B cell (primary cell): ENCODE results near the gene H2BW2. TPM values are rescaled to one million over a fixed set of nuclear protein-coding genes. Genes with fewer than 3 reads are reported as not detected.
"Not testable (repeated sequence)": the region's sequence is repeated elsewhere in the genome, so short reads cannot be mapped to it uniquely, and the experiment has no call there.

Experiments used
- ATAC-seq: fragments of 200-7000 bp; cut with Tn5 transposase; one replicate; pipeline ENCODE4 v1.10.0; 2021; ENCODE audit warnings: low read depth, mild to moderate bottlenecking, moderate number of reproducible peaks, moderate library complexity
- CTCF ChIA-PET: fragments of 350-600 bp; sonication (Branson Sonifier 250); formaldehyde crosslinking; loops from one replicate; lab custom pipeline; 2021; ENCODE audit warnings: antibody characterized with exemption, inconsistent platforms; lab: Charles Lee
- POLR2A ChIA-PET: fragments of 350-600 bp; sonication (Branson Sonifier 250); formaldehyde crosslinking; loops from one replicate; lab custom pipeline; 2021; ENCODE audit warnings: antibody characterized with exemption; lab: Charles Lee
- DNase-seq: peaks from one replicate; pipeline ENCODE4 v3.0.0; 2013
- H2AFZ ChIP-seq: 2 replicates; pipeline ENCODE4 v1.6.1; 2012; ENCODE audit warnings: mild to moderate bottlenecking, low read depth, low read length; ENCODE audit not compliant: insufficient read depth, poor library complexity, severe bottlenecking
- H3K27ac ChIP-seq, 2 donors: 1 replicate in 1 of 2; 2 replicates in 1 of 2; pipeline ENCODE4 v1.5.1; 2012 to 2013; ENCODE audit warnings: low read length in 2 of 2, mild to moderate bottlenecking in 2 of 2, moderate library complexity in 1 of 2
- H3K27me3 ChIP-seq, 4 experiments: fragments of 200-600 bp in 1 of 4; sonication (generic) in 1 of 4; replicated peaks in 1 of 4; 1 replicate in 2 of 4; 2 replicates in 2 of 4; pipeline versions ENCODE4 v1.6.1 to v1.7.0; 2013 to 2016; ENCODE audit warnings: low read length in 3 of 4, mild to moderate bottlenecking in 2 of 4, mixed read lengths in 1 of 4, moderate library complexity in 1 of 4; ENCODE audit not compliant: insufficient read depth in 4 of 4, control insufficient read depth in 3 of 4; ENCODE audit errors: control extremely low read depth in 1 of 4
- H3K36me3 ChIP-seq, 2 experiments: replicated peaks in 1 of 2; 1 replicate in 1 of 2; 2 replicates in 1 of 2; pipeline versions ENCODE4 v1.6.1 to v1.7.1; 2013; ENCODE audit warnings: low read length in 1 of 2; ENCODE audit not compliant: insufficient read depth in 2 of 2, control insufficient read depth in 1 of 2; ENCODE audit errors: control extremely low read depth in 1 of 2, extremely low read depth in 1 of 2
- H3K4me1 ChIP-seq, 2 donors: fragments of 200-600 bp in 1 of 2; sonication (generic) in 1 of 2; 1 replicate in 1 of 2; 2 replicates in 1 of 2; pipeline versions ENCODE4 v1.5.1 to v1.6.1; 2013 to 2017; ENCODE audit warnings: low read length in 2 of 2; ENCODE audit not compliant: control insufficient read depth in 2 of 2, insufficient read depth in 2 of 2
- H3K4me2 ChIP-seq: replicated peaks from 2 replicates; pipeline ENCODE3; 2012; ENCODE audit warnings: mild to moderate bottlenecking, low read depth, low read length; ENCODE audit not compliant: poor library complexity, severe bottlenecking
- H3K4me3 ChIP-seq, 5 experiments: fragments of 200-600 bp in 1 of 5; sonication (generic) in 1 of 5; 1 replicate in 3 of 5; 2 replicates in 2 of 5; pipeline versions ENCODE4 v1.5.1 to v1.7.0; 2011 to 2016; ENCODE audit warnings: low read length in 4 of 5, mild to moderate bottlenecking in 4 of 5, low read depth in 2 of 5, control low read depth in 1 of 5, moderate library complexity in 1 of 5; ENCODE audit not compliant: insufficient read depth in 1 of 5; ENCODE audit errors: control extremely low read depth in 1 of 5, extremely low read depth in 1 of 5
- H3K79me2 ChIP-seq: fragments of 200-600 bp; sonication (generic); one replicate; pipeline ENCODE4 v1.6.0; 2016; ENCODE audit warnings: low read length; ENCODE audit not compliant: control insufficient read depth, insufficient read depth
- H3K9ac ChIP-seq: fragments of 200-600 bp; sonication (generic); 2 replicates; pipeline ENCODE4 v1.6.1; 2017; ENCODE audit warnings: mild to moderate bottlenecking, low read length, moderate library complexity
- H3K9me3 ChIP-seq, 3 donors: one replicate each; pipeline versions ENCODE4 v1.6.1 to v1.7.1; 2013; ENCODE audit warnings: low read length in 2 of 3; ENCODE audit not compliant: control insufficient read depth in 2 of 3, insufficient read depth in 1 of 3; ENCODE audit errors: control extremely low read depth in 1 of 3
- H4K20me1 ChIP-seq: 2 replicates; pipeline ENCODE4 v1.6.0; 2012; ENCODE audit warnings: mild to moderate bottlenecking, low read length; ENCODE audit not compliant: insufficient read depth, control insufficient read depth, poor library complexity, severe bottlenecking
- H3K27ac Mint-ChIP-seq: one replicate; pipeline ENCODE4 v1.8.0; 2021; ENCODE audit warnings: mixed read lengths
- H3K27me3 Mint-ChIP-seq: one replicate; pipeline ENCODE4 v1.8.0; 2021; ENCODE audit warnings: mixed read lengths
- H3K4me1 Mint-ChIP-seq: one replicate; pipeline ENCODE4 v1.8.0; 2021; ENCODE audit warnings: mixed read lengths
- H3K4me3 Mint-ChIP-seq: one replicate; pipeline ENCODE4 v1.8.0; 2021; ENCODE audit warnings: mixed read lengths
- H3K9me3 Mint-ChIP-seq: one replicate; pipeline ENCODE4 v1.8.0; 2022; ENCODE audit warnings: mixed read lengths; ENCODE audit not compliant: insufficient read depth
- CTCF ChIP-seq: fragments of 200-600 bp; IDR thresholded peaks from one replicate; pipeline ENCODE4 v1.8.0; 2022; ENCODE audit warnings: antibody characterized with exemption, mild to moderate bottlenecking
- EZH2 ChIP-seq: IDR thresholded peaks from 2 replicates; pipeline ENCODE4 v1.6.1; 2012; ENCODE audit warnings: borderline replicate concordance, low read depth, mild to moderate bottlenecking, moderate library complexity, low read length; ENCODE audit not compliant: insufficient read depth, poor library complexity, severe bottlenecking
- WGBS: methylation state at CpG from one replicate; pipeline ENCODE4 v1.1.5; 2013; ENCODE audit warnings: missing lambda C conversion rate; ENCODE audit not compliant: insufficient coverage; 5-methylcytosine and 5-hydroxymethylcytosine counted together
- intact Hi-C: fragments of 100-400 bp; cut with micrococcal nuclease; formaldehyde crosslinking; loops from one replicate; pipeline ENCODE4 v1.10.0; 2022
- polyA plus RNA-seq: library from polyadenylated mRNA; depleted of rRNA; stranded (reverse); fragments of >200 nt; gene quantifications from 2 replicates; pipeline ENCODE4 v1.2.3, GENCODE V29; 2012
- total RNA-seq, 2 donors: library from RNA; stranded (reverse); fragments of 120-200 nt in 1 of 2; gene quantifications; 1 replicate in 1 of 2; 2 replicates in 1 of 2; pipeline versions ENCODE4 v1.2.3 to v1.2.4, GENCODE V29; 2013 to 2022

Gene H2BW2
- total and polyA plus RNA-seq, 2 donors (not counting 1 experiment from before 2014, with no cell fraction given): not detected

GRCh38 chrX:104045642-104046041 lies 5.9 kb downstream of the H2BW2 start:
- ChIA-PET CTCF (no interaction called here), POLR2A (no interaction called here)
- intact Hi-C loops: no loop called here
- Mint-ChIP-seq H3K27me3 (peaks cover 20% of the 10 kb centered on the region), H3K27ac (no peak overlapping the region), H3K9me3 (no peaks in the 10 kb centered on the region), H3K4me3 (no peak overlapping the region), H3K4me1 (no peaks in the 10 kb centered on the region)
- no peak overlapping the region for H3K9ac ChIP-seq
- 100% methylated on average over 2 of the region's 5 CpGs for WGBS
- no peaks in the 10 kb centered on the region for H3K27me3 ChIP-seq
- H2AFZ ChIP-seq: no peak overlapping the region
- no peaks in the 10 kb centered on the region for H3K9me3 ChIP-seq
- no peaks in the 10 kb centered on the region for H4K20me1 ChIP-seq
- TF ChIP-seq CTCF: no peak
- no peak for TF ChIP-seq EZH2
- H3K4me1 ChIP-seq: no peaks in the 10 kb centered on the region
- H3K4me2 ChIP-seq: no peak overlapping the region
- H3K79me2 ChIP-seq: no peaks in the 10 kb centered on the region
- no peak overlapping the region for H3K27ac ChIP-seq
- no peak for ATAC-seq
- no peak for DNase-seq
- no peaks in the 10 kb centered on the region for H3K36me3 ChIP-seq
- H3K4me3 ChIP-seq: no peak overlapping the region

- Histone ChIP-seq H3K9ac (no peak overlapping the region), H2AFZ (no peak overlapping the region), H4K20me1 (no peaks in the 10 kb centered on the region), H3K9me3 (no peaks in the 10 kb centered on the region), H3K27ac (no peak overlapping the region), H3K79me2 (no peaks in the 10 kb centered on the region), H3K27me3 (no peaks in the 10 kb centered on the region), H3K4me2 (no peak overlapping the region), H3K36me3 (no peaks in the 10 kb centered on the region), H3K4me1 (no peaks in the 10 kb centered on the region), H3K4me3 (no peak overlapping the region)
- POLR2A ChIA-PET: no interaction called here
- H3K27me3 Mint-ChIP-seq: peaks cover 20% of the 10 kb centered on the region
- intact Hi-C loops: no loop called here
- H3K27ac Mint-ChIP-seq: no peak overlapping the region
- CTCF ChIA-PET: no interaction called here
- 94% methylated on average over 10 of the region's 13 CpGs for WGBS
- no peaks in the 10 kb centered on the region for H3K4me1 Mint-ChIP-seq
- no peak overlapping the region for H3K4me3 Mint-ChIP-seq
- ATAC-seq: no peak
- H3K9me3 Mint-ChIP-seq: no peaks in the 10 kb centered on the region
- TF ChIP-seq EZH2 (no peak), CTCF (no peak)
- DNase-seq: no peak
These were observed 7.4 kb downstream of the H2BW2 start for GRCh38 chrX:104047171-104047570.

- H3K36me3 ChIP-seq, POLR2A ChIA-PET, H3K9me3 Mint-ChIP-seq, H4K20me1 ChIP-seq, H3K27ac ChIP-seq, ATAC-seq, H3K4me1 ChIP-seq, H3K4me2 ChIP-seq, H3K79me2 ChIP-seq, intact Hi-C loops, H3K4me3 Mint-ChIP-seq, H3K27me3 ChIP-seq, H3K4me3 ChIP-seq, H2AFZ ChIP-seq, H3K27ac Mint-ChIP-seq, H3K9me3 ChIP-seq, H3K9ac ChIP-seq, DNase-seq, CTCF ChIA-PET, H3K4me1 Mint-ChIP-seq, H3K27me3 Mint-ChIP-seq: not testable (repeated sequence)
- no CpG with 5 or more reads among the region's 13 CpGs for WGBS
These were observed 15.2 kb downstream of the H2BW2 start for GRCh38 chrX:104054956-104055355.
